Activated B cell treated with CpG ODN at 0.5 μM for 24 hours (primary cell): Measurements from ENCODE around the gene HIKESHI. TPM values are rescaled to one million over a fixed set of nuclear protein-coding genes. Genes with fewer than 3 reads are reported as not detected.

Source experiments
- ATAC-seq: fragments of 200-7000 bp; cut with Tn5 transposase; one replicate; pipeline ENCODE4 v1.10.0; 2021; ENCODE audit warnings: low read depth, mild to moderate bottlenecking, moderate library complexity
- CTCF ChIA-PET: fragments of 350-600 bp; sonication (Branson Sonifier 250); formaldehyde crosslinking; loops from one replicate; lab custom pipeline; 2021; ENCODE audit warnings: antibody characterized with exemption; lab: Charles Lee
- POLR2A ChIA-PET: fragments of 350-600 bp; sonication (Branson Sonifier 250); formaldehyde crosslinking; loops from one replicate; lab custom pipeline; 2021; ENCODE audit warnings: antibody characterized with exemption; lab: Charles Lee
- DNase-seq: peaks from one replicate; pipeline ENCODE4 v3.0.0; 2022
- H3K27ac Mint-ChIP-seq: one replicate; pipeline ENCODE4 v1.8.0; 2020; ENCODE audit warnings: mixed read lengths
- H3K27me3 Mint-ChIP-seq: one replicate; pipeline ENCODE4 v1.8.0; 2021; ENCODE audit warnings: mixed read lengths
- H3K36me3 Mint-ChIP-seq: one replicate; pipeline ENCODE4 v1.8.0; 2021; ENCODE audit warnings: low read depth, mixed read lengths
- H3K4me1 Mint-ChIP-seq: one replicate; pipeline ENCODE4 v1.8.0; 2021; ENCODE audit warnings: mixed read lengths
- H3K4me3 Mint-ChIP-seq: one replicate; pipeline ENCODE4 v1.8.0; 2020; ENCODE audit warnings: mild to moderate bottlenecking, mixed read lengths
- H3K9me3 Mint-ChIP-seq: one replicate; pipeline ENCODE4 v1.8.0; 2020; ENCODE audit warnings: mixed read lengths
- intact Hi-C: fragments of 100-400 bp; cut with micrococcal nuclease; formaldehyde crosslinking; loops from one replicate; pipeline ENCODE4 v1.15.1; 2024
- total RNA-seq: library from RNA; stranded (reverse); gene quantifications from 2 replicates; pipeline ENCODE4 v1.2.3, GENCODE V29; 2022
- TF ChIP-seq, protein P1 (sequence below): fragments of 200-600 bp; IDR thresholded peaks from one replicate; pipeline ENCODE4 v1.8.0; 2022; ENCODE audit warnings: antibody characterized with exemption, mild to moderate bottlenecking

HIKESHI gene
- total RNA-seq, 1 donor from 2014 or later = 35.6 TPM

DNA sequence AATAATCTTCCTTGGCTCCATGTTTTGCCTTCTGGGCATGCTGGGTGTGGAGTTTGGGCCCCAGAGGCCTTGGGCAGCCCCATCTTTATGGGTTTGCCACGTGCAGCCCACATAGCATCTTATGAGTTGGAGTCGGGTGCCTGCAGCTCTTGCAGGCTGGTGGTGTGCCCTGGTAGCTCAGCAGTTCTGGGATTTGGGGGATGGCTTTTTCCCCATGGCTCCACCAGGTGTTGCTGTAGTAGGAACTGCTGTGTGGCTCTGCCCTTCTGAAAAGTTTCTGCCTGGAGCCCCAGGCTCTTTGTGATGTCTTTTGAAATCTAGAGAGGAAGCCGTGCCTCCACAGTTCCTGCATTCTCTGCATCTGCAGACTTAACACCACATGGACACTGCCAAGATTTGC lies 40.7 kb upstream of the HIKESHI start:
- Mint-ChIP-seq H3K4me1 (no peaks in the 10 kb centered on the region), H3K27me3 (no peaks in the 10 kb centered on the region), H3K9me3 (no peaks in the 10 kb centered on the region), H3K27ac (no peak overlapping the region), H3K36me3 (peaks cover 73% of the 10 kb centered on the region), H3K4me3 (no peak overlapping the region)
- TF ChIP-seq, protein P1, sequence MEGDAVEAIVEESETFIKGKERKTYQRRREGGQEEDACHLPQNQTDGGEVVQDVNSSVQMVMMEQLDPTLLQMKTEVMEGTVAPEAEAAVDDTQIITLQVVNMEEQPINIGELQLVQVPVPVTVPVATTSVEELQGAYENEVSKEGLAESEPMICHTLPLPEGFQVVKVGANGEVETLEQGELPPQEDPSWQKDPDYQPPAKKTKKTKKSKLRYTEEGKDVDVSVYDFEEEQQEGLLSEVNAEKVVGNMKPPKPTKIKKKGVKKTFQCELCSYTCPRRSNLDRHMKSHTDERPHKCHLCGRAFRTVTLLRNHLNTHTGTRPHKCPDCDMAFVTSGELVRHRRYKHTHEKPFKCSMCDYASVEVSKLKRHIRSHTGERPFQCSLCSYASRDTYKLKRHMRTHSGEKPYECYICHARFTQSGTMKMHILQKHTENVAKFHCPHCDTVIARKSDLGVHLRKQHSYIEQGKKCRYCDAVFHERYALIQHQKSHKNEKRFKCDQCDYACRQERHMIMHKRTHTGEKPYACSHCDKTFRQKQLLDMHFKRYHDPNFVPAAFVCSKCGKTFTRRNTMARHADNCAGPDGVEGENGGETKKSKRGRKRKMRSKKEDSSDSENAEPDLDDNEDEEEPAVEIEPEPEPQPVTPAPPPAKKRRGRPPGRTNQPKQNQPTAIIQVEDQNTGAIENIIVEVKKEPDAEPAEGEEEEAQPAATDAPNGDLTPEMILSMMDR = no peak
- no peak for ATAC-seq
- CTCF ChIA-PET = no interaction called here
- POLR2A ChIA-PET = interaction anchor here (0.6 kb wide), 1 partner anchor 138 kb away, joined by 6 read pairs; no protein-coding TSS in a partner anchor
- no peak for DNase-seq
- intact Hi-C loops = no loop called here

- ChIA-PET POLR2A (no interaction called here), CTCF (interaction anchor here (1.6 kb wide), 1 partner anchor 221 kb away, joined by 3 read pairs; no protein-coding TSS in a partner anchor)
- peaks cover 67% of the 10 kb centered on the region for H3K36me3 Mint-ChIP-seq
- H3K27me3 Mint-ChIP-seq = no peaks in the 10 kb centered on the region
- TF ChIP-seq, protein P1 = no peak
- no peaks in the 10 kb centered on the region for H3K4me1 Mint-ChIP-seq
- H3K9me3 Mint-ChIP-seq = no peaks in the 10 kb centered on the region
- intact Hi-C loops = no loop called here
- no peak overlapping the region for H3K27ac Mint-ChIP-seq
- no peak for ATAC-seq
- H3K4me3 Mint-ChIP-seq = no peak overlapping the region
- no peak for DNase-seq
Observed at GRCh38 chr11:86262387-86262786, 39.7 kb upstream of the HIKESHI start.

DNA sequence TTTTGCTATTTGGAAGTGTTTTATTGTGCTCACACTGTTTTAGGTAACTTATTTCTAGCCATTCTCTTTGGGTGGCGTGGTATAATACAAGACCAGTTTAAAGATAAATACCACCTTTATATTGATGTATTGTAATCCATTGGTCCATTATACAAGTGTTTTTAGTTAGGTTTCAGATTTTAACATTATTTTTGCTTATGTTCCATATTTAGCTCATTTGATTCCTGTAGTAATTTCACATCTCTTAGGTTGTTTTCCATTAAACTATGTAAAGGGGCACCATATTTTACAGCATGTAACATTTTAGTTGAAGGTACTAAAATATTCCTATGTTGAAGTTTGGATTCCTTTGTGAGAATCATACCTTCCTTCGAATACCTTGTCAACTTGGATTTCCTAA lies 37.4 kb upstream of the HIKESHI start:
- CTCF ChIA-PET = no interaction called here
- H3K36me3 Mint-ChIP-seq = peaks cover 70% of the 10 kb centered on the region
- no peak for ATAC-seq

GRCh38 chr11:86265194-86265593 lies 36.8 kb upstream of the HIKESHI start:
- H3K4me1 Mint-ChIP-seq = peaks cover 2% of the 10 kb centered on the region
- no peak overlapping the region for H3K4me3 Mint-ChIP-seq
- H3K27ac Mint-ChIP-seq = no peak overlapping the region
- DNase-seq (no peak), ATAC-seq (no peak)
- ChIA-PET CTCF (no interaction called here), POLR2A (no interaction called here)
- TF ChIP-seq, protein P1 = no peak
- H3K27me3 Mint-ChIP-seq = no peaks in the 10 kb centered on the region
- H3K9me3 Mint-ChIP-seq = peaks cover 1% of the 10 kb centered on the region
- H3K36me3 Mint-ChIP-seq = peaks cover 70% of the 10 kb centered on the region
- intact Hi-C loops = loop anchor here (2.0 kb wide), 1 partner anchor 14 kb away; no protein-coding TSS in a partner anchor

More for the DNA sequence above, 37.4 kb upstream of the HIKESHI start:
- TF ChIP-seq, protein P1 = no peak
- no peak for DNase-seq
- Mint-ChIP-seq H3K27me3 (no peaks in the 10 kb centered on the region), H3K9me3 (no peaks in the 10 kb centered on the region), H3K4me3 (no peak overlapping the region), H3K4me1 (no peaks in the 10 kb centered on the region), H3K27ac (no peak overlapping the region)
- POLR2A ChIA-PET = no interaction called here
- intact Hi-C loops = loop anchor here (2.0 kb wide), 1 partner anchor 14 kb away; no protein-coding TSS in a partner anchor

- TF ChIP-seq, protein P1 = no peak
- peaks cover 18% of the 10 kb centered on the region for H3K4me1 Mint-ChIP-seq
- peaks cover 73% of the 10 kb centered on the region for H3K36me3 Mint-ChIP-seq
- no peak for DNase-seq
- CTCF ChIA-PET = interaction anchor here (1.8 kb wide), 1 partner anchor 228 kb away, joined by 7 read pairs; no protein-coding TSS in a partner anchor
- ATAC-seq = no peak
- H3K27ac Mint-ChIP-seq = no peak overlapping the region
- H3K27me3 Mint-ChIP-seq = no peaks in the 10 kb centered on the region
- intact Hi-C loops = loop anchor here (2.0 kb wide), 1 partner anchor 13 kb away; no protein-coding TSS in a partner anchor
- H3K4me3 Mint-ChIP-seq = no peak overlapping the region
- POLR2A ChIA-PET = interaction anchor here (1.5 kb wide), 1 partner anchor 18 kb away, joined by 5 read pairs; no protein-coding TSS in a partner anchor
- H3K9me3 Mint-ChIP-seq = peaks cover 1% of the 10 kb centered on the region
Observed at GRCh38 chr11:86269645-86270044, 32.4 kb upstream of the HIKESHI start.
